ENCODE data around the gene ROCK2. TPM values are rescaled to one million over a fixed set of nuclear protein-coding genes. Genes with fewer than 3 reads are reported as not detected.

The ROCK2 gene
- total and polyA plus RNA-seq, 4 experiments from 2014 or later, result 4.0 to 26.7 (median 21.6) TPM

DNA sequence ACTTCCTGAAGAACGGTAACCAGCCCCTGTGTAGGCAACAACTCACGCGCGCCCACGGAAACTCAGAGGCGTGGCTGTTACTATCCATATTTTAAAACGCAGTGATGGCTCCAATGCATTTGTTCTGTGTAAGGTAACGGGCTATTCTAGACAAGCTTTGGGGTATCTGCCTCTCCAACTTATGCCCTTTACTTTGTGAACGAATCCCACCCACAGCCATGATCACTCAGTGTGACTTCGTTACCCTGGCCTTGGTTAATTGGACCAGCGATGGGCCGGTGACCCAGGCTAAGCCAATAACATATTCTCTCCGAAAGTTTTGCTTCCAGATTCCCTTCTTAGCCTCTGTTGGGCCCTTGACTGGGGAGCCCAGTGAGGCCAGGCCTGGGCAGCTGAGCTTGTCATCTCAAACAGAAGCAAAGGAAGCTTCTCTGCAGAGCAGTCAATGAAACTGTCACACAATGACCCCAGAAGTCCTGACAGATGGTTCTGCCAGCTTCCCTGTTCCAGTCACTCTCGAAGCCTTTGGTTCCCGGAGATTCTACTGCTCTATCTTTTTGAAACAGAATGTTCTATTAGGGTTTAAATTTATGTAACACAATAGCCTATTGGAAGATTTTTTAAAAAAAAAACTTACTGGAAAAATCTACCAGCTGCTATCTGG lies 30.7 kb upstream of the ROCK2 start:
- no peaks in the 10 kb centered on the region for H3K27me3 ChIP-seq (ENCODE audit: insufficient read depth, low read length)
- Mint-ChIP-seq H3K4me1 (no peaks in the 10 kb centered on the region), H3K4me3 (no peak overlapping the region), H3K36me3 (no peaks in the 10 kb centered on the region), H3K27me3 (no peaks in the 10 kb centered on the region), H3K27ac (no peak overlapping the region), H3K9me3 (no peaks in the 10 kb centered on the region)
- no peaks in the 10 kb centered on the region for H3K4me1 ChIP-seq (ENCODE audit: insufficient read depth, low read length)
- DNase-seq, result no peak
- intact Hi-C loops (cut with micrococcal nuclease), result no loop called here
- no peaks in the 10 kb centered on the region for H3K36me3 ChIP-seq (ENCODE audit: insufficient read depth, low read length)
- no peak overlapping the region for H3K27ac ChIP-seq (ENCODE audit: low read depth, low read length)
- H3K4me3 ChIP-seq (ENCODE audit: low read length in 2 of 2), result no peak overlapping the region
- ChIA-PET POLR2A (ENCODE audit: partially characterized antibody) (no interaction called here), CTCF (ENCODE audit: partially characterized antibody) (no interaction called here)
- H3K9me3 ChIP-seq (ENCODE audit: control insufficient read depth in 1 of 2, low read length in 2 of 2), result no peaks in the 10 kb centered on the region

DNA sequence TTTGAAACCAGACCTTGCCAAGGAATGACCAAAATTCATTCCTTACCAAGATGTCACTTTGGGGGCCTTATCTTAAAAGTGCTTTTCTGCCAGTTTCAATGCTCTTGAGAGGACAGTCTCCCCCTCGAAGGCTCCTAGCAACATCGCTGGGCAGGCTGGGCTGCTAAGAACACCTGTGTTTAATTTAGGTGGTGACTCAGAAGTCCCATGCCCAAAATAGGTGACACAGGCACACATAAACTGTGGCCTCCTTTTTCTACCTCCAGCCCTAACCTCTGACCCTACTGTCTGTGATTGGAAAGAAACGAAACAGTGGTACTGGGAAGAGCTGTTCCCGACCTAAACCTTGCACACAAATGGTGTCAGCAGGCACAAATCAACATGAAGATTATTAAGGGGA lies 28.7 kb upstream of the ROCK2 start:
- Mint-ChIP-seq H3K27me3 (no peaks in the 10 kb centered on the region), H3K4me3 (no peak overlapping the region), H3K4me1 (no peaks in the 10 kb centered on the region), H3K36me3 (no peaks in the 10 kb centered on the region), H3K27ac (no peak overlapping the region), H3K9me3 (no peaks in the 10 kb centered on the region)
- Histone ChIP-seq H3K27ac (ENCODE audit: low read depth, low read length) (no peak overlapping the region), H3K4me1 (ENCODE audit: insufficient read depth, low read length) (no peaks in the 10 kb centered on the region), H3K36me3 (ENCODE audit: insufficient read depth, low read length) (no peaks in the 10 kb centered on the region), H3K9me3 (ENCODE audit: control insufficient read depth in 1 of 2, low read length in 2 of 2) (no peaks in the 10 kb centered on the region), H3K27me3 (ENCODE audit: insufficient read depth, low read length) (no peaks in the 10 kb centered on the region), H3K4me3 (ENCODE audit: low read length in 2 of 2) (no peak overlapping the region)
- no peak for DNase-seq
- POLR2A ChIA-PET (ENCODE audit: partially characterized antibody), result no interaction called here
- CTCF ChIA-PET (ENCODE audit: partially characterized antibody), result no interaction called here
- intact Hi-C loops (cut with micrococcal nuclease), result no loop called here

DNA sequence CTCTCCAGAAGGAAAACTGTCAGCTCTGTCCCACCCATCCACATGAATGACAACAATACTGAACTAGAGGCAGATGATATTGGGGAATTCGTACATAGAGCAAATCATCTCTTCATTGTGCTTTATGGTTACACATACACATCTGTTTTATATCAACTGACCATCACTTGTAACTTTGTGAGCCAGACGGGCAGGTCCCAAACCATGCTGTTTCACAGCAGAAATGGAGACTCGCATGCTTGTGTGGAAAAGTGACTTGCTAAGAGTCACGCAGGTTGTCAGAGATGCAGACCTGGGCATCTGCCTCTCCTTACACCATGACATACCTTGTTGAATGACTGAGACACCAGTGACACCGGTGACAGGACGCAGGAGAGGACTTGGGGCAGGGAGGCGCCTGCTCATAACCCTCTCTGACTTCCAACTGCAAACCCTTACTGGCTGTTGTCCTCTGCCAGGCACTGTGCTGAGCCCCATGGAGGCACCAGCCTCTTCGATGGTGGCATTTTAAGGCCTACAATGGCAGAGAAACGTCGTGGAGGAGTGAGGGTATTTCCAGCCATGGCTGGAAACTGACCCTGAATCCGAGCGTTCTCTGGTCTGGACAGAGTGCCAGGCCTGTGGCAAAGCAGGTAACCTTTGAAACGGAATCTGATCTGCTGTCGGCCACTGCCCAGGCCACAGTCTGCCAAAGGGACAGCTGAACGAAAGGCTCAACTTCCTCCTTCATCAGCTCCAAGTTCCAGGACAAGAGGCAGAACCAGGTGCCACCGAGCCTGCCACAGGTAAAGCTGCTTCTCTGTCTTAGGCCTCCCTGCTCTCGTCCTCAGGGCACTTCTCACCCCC lies 26.9 kb upstream of the ROCK2 start:
- Histone ChIP-seq H3K27me3 (ENCODE audit: insufficient read depth, low read length) (no peaks in the 10 kb centered on the region), H3K4me1 (ENCODE audit: insufficient read depth, low read length) (no peaks in the 10 kb centered on the region), H3K9me3 (ENCODE audit: control insufficient read depth in 1 of 2, low read length in 2 of 2) (no peaks in the 10 kb centered on the region), H3K4me3 (ENCODE audit: low read length in 2 of 2) (no peak overlapping the region), H3K27ac (ENCODE audit: low read depth, low read length) (no peak overlapping the region), H3K36me3 (ENCODE audit: insufficient read depth, low read length) (no peaks in the 10 kb centered on the region)
- Mint-ChIP-seq H3K27me3 (no peaks in the 10 kb centered on the region), H3K4me3 (no peak overlapping the region), H3K4me1 (no peaks in the 10 kb centered on the region), H3K27ac (no peak overlapping the region), H3K36me3 (no peaks in the 10 kb centered on the region), H3K9me3 (no peaks in the 10 kb centered on the region)
- CTCF ChIA-PET (ENCODE audit: partially characterized antibody), result no interaction called here
- intact Hi-C loops (cut with micrococcal nuclease), result no loop called here
- POLR2A ChIA-PET (ENCODE audit: partially characterized antibody), result no interaction called here
- no peak for DNase-seq

DNA sequence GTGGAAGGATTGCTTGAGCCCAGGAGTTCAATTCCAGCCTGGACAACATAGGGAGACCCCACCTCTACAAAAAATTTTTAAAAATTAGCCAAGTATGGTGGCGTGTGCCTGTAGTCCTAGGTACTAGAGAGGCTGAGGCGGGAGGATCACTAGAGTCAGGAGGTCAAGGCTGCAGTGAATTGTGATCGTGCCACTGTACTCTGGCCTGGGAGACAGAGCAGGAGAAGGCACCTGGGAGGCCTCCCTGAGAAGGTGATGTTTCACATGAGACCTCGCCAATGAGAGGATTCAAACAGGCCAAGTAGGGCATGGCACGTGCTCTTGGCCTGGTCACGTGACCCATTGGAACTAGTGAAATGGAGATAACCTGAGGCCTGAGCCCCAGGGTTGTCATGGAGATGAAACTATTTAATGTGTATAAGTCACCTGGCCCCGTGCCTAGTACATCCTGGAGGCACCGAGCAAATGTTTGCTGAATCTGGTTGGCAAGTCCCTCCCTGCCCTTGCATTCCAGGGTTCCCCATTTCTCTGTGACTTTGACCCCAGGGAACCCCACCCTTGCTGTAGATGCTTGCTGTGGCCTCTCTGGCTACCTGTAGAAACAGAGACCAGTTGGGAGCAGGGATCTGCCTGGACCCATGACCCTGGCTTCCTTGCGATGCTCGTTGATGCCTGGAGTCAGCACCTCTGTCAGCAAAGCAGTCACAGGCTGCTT lies 26.1 kb upstream of the ROCK2 start:
- Mint-ChIP-seq H3K27ac (no peak overlapping the region), H3K36me3 (no peaks in the 10 kb centered on the region), H3K27me3 (no peaks in the 10 kb centered on the region), H3K4me3 (no peak overlapping the region), H3K4me1 (no peaks in the 10 kb centered on the region), H3K9me3 (no peaks in the 10 kb centered on the region)
- Histone ChIP-seq H3K4me3 (ENCODE audit: low read length in 2 of 2) (no peak overlapping the region), H3K4me1 (ENCODE audit: insufficient read depth, low read length) (no peaks in the 10 kb centered on the region), H3K36me3 (ENCODE audit: insufficient read depth, low read length) (no peaks in the 10 kb centered on the region), H3K27me3 (ENCODE audit: insufficient read depth, low read length) (no peaks in the 10 kb centered on the region), H3K27ac (ENCODE audit: low read depth, low read length) (no peak overlapping the region), H3K9me3 (ENCODE audit: control insufficient read depth in 1 of 2, low read length in 2 of 2) (no peaks in the 10 kb centered on the region)
- intact Hi-C loops (cut with micrococcal nuclease), result no loop called here
- ChIA-PET POLR2A (ENCODE audit: partially characterized antibody) (no interaction called here), CTCF (ENCODE audit: partially characterized antibody) (no interaction called here)
- no peak for DNase-seq

DNA sequence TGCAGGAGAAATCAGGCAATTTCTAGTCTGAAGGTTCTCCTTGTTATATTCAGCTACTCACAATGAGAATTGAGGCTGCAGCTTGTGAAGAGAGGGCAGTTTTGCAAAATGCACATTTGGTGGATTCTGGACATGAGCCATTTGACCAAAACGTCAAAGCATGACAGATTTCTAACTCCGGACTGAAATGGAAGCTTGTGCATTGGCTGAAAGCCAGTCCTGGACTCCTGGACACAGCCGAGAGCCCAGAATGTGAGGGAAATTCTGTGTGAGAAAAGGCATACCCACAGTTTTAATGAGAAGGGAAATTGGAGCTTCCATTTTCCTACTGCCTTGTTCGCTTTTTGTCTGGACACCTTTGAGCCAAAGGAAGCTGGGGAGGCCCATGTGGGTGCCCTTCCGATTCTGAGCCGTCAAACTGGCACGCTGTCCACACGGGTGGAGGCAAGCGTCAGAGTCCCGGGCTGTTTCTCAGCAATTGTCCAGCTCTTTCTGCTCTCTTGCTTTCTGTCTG lies 23.7 kb upstream of the ROCK2 start:
- ChIA-PET POLR2A (ENCODE audit: partially characterized antibody) (no interaction called here), CTCF (ENCODE audit: partially characterized antibody) (no interaction called here)
- H3K9me3 Mint-ChIP-seq, result no peaks in the 10 kb centered on the region
- H3K4me3 Mint-ChIP-seq, result no peak overlapping the region
- no peaks in the 10 kb centered on the region for H3K4me1 Mint-ChIP-seq
- H3K27ac Mint-ChIP-seq, result no peak overlapping the region
- Histone ChIP-seq H3K27ac (ENCODE audit: low read depth, low read length) (no peak overlapping the region), H3K4me3 (ENCODE audit: low read length in 2 of 2) (no peak overlapping the region), H3K27me3 (ENCODE audit: insufficient read depth, low read length) (no peaks in the 10 kb centered on the region), H3K9me3 (ENCODE audit: control insufficient read depth in 1 of 2, low read length in 2 of 2) (no peaks in the 10 kb centered on the region), H3K36me3 (ENCODE audit: insufficient read depth, low read length) (no peaks in the 10 kb centered on the region), H3K4me1 (ENCODE audit: insufficient read depth, low read length) (no peaks in the 10 kb centered on the region)
- DNase-seq, result no peak
- intact Hi-C loops (cut with micrococcal nuclease), result no loop called here
- H3K27me3 Mint-ChIP-seq, result peaks cover 0 to 3% of the 10 kb centered on the region in 2 donors
- no peaks in the 10 kb centered on the region for H3K36me3 Mint-ChIP-seq

DNA sequence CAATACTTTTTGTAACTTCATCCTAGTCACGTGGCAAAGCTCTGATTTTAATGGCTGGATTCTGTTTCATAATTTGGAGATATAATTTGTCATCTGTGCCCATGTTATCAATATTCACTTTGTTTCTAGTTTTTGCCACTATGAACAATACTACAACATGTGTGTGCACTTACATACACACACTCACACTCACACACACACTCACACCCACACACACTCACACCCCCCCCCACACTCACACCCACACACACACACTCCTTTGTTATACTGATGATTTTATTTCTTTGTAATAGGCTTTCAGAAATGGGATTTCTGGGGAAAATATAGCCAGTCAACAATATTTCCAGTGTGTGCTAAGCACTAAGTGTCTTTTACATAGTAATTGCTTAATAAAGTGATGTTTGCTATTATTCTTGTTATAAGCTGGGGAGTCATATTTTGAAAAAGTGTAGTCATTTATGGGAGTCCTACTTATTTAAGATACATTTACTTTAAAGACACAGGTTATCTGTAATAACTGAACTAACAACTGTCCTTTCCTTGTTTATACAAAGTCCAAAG lies 22.8 kb upstream of the ROCK2 start:
- Mint-ChIP-seq H3K27ac (no peak overlapping the region), H3K4me1 (no peaks in the 10 kb centered on the region), H3K36me3 (no peaks in the 10 kb centered on the region), H3K4me3 (no peak overlapping the region), H3K9me3 (no peaks in the 10 kb centered on the region), H3K27me3 (peaks cover 0 to 3% of the 10 kb centered on the region in 2 donors)
- Histone ChIP-seq H3K27me3 (ENCODE audit: insufficient read depth, low read length) (no peaks in the 10 kb centered on the region), H3K36me3 (ENCODE audit: insufficient read depth, low read length) (no peaks in the 10 kb centered on the region), H3K27ac (ENCODE audit: low read depth, low read length) (no peak overlapping the region), H3K4me1 (ENCODE audit: insufficient read depth, low read length) (no peaks in the 10 kb centered on the region), H3K4me3 (ENCODE audit: low read length in 2 of 2) (no peak overlapping the region), H3K9me3 (ENCODE audit: control insufficient read depth in 1 of 2, low read length in 2 of 2) (no peaks in the 10 kb centered on the region)
- ChIA-PET POLR2A (ENCODE audit: partially characterized antibody) (no interaction called here), CTCF (ENCODE audit: partially characterized antibody) (no interaction called here)
- no peak for DNase-seq
- intact Hi-C loops (cut with micrococcal nuclease), result no loop called here

DNA sequence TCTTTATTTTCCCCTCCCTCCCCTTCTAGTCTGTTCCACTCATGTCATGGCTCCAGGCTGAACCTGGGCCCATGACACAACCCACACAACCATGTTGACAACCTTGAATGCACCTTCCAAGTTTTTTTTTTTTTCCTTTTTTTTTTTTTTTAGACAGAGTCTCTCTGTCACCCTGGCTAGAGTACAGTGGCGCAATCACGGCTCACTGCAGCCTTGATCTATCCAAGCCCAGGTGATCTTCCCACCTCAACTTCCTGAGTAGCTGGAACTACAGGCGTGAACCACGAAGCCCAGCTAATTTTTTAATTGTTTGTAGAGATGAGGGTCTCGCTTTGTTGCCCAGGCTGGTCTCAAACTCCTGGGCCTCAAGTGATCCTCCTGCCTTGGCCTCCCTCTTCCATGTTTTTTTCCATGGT lies 21.9 kb upstream of the ROCK2 start:
- Histone ChIP-seq H3K27ac (ENCODE audit: low read depth, low read length) (no peak overlapping the region), H3K4me1 (ENCODE audit: insufficient read depth, low read length) (no peaks in the 10 kb centered on the region), H3K36me3 (ENCODE audit: insufficient read depth, low read length) (no peaks in the 10 kb centered on the region), H3K4me3 (ENCODE audit: low read length in 2 of 2) (no peak overlapping the region), H3K9me3 (ENCODE audit: control insufficient read depth in 1 of 2, low read length in 2 of 2) (no peaks in the 10 kb centered on the region), H3K27me3 (ENCODE audit: insufficient read depth, low read length) (no peaks in the 10 kb centered on the region)
- ChIA-PET POLR2A (ENCODE audit: partially characterized antibody) (no interaction called here), CTCF (ENCODE audit: partially characterized antibody) (no interaction called here)
- no peak overlapping the region for H3K4me3 Mint-ChIP-seq
- intact Hi-C loops (cut with micrococcal nuclease), result no loop called here
- DNase-seq, result no peak
- H3K27me3 Mint-ChIP-seq, result peaks cover 0 to 3% of the 10 kb centered on the region in 2 donors
- no peaks in the 10 kb centered on the region for H3K4me1 Mint-ChIP-seq
- H3K27ac Mint-ChIP-seq, result no peak overlapping the region
- H3K36me3 Mint-ChIP-seq, result no peaks in the 10 kb centered on the region
- no peaks in the 10 kb centered on the region for H3K9me3 Mint-ChIP-seq

Measured in CD4-positive, alpha-beta memory T cell (primary cell).